HG03439 (cell line): Measurements from ENCODE around the gene NOPCHAP1.
A peak's percentile ranks its signal among the peaks of the same experiment; 100 is the strongest.
"Not testable (repeated sequence)": the region's sequence is repeated elsewhere in the genome, so short reads cannot be mapped to it uniquely, and the experiment has no call there.

Experiments used
- ATAC-seq: cut with Tn5 transposase; IDR thresholded peaks from one replicate; pipeline ENCODE4 v1.9.1; 2021; ENCODE audit warnings: mild to moderate bottlenecking, moderate library complexity; ENCODE audit not compliant: unreplicated experiment

NOPCHAP1 gene

GRCh38 chr12:104986022-104986941, at the start of gene NOPCHAP1:
Gene NOPCHAP1, plus strand, starts transcription at chr12:104986316. Its CDS starts 37 bp downstream, at chr12:104986353.
- ATAC-seq: peak; percentile 96

GRCh38 chr12:104938371-104938770, 47.7 kb upstream of the NOPCHAP1 start:
- no peak for ATAC-seq

GRCh38 chr12:104939089-104939488, 47.0 kb upstream of the NOPCHAP1 start:
- no peak for ATAC-seq

- no peak for ATAC-seq
These were observed 44.7 kb upstream of the NOPCHAP1 start for GRCh38 chr12:104941454-104941853.

- no peak for ATAC-seq
These were observed 44.0 kb upstream of the NOPCHAP1 start for GRCh38 chr12:104942075-104942474.

GRCh38 chr12:104943401-104943800, 42.7 kb upstream of the NOPCHAP1 start:
- not testable (repeated sequence) for ATAC-seq

- no peak for ATAC-seq
These were observed 41.9 kb upstream of the NOPCHAP1 start for GRCh38 chr12:104944252-104944651.

- ATAC-seq: not testable (repeated sequence)
These were observed 37.4 kb upstream of the NOPCHAP1 start for GRCh38 chr12:104948716-104949115.

GRCh38 chr12:104951759-104952509, 34.2 kb upstream of the NOPCHAP1 start:
- no peak for ATAC-seq

GRCh38 chr12:104952816-104953215, 33.3 kb upstream of the NOPCHAP1 start:
- ATAC-seq: no peak

GRCh38 chr12:104953323-104953722, 32.8 kb upstream of the NOPCHAP1 start:
- ATAC-seq: no peak

- no peak for ATAC-seq
These were observed 30.4 kb upstream of the NOPCHAP1 start for GRCh38 chr12:104955703-104956102.

- no peak for ATAC-seq
These were observed 29.0 kb upstream of the NOPCHAP1 start for GRCh38 chr12:104956870-104957718.

GRCh38 chr12:104957719-104958000, 28.5 kb upstream of the NOPCHAP1 start:
- ATAC-seq: peak; percentile 30

GRCh38 chr12:104958001-104958804, 27.9 kb upstream of the NOPCHAP1 start, which contains the start of gene SLC41A2:
Gene SLC41A2, minus strand, starts transcription at chr12:104958290. Its CDS starts 29,763 bp downstream, at chr12:104928527.
- ATAC-seq: peak; percentile 82

- no peak for ATAC-seq
These were observed 27.2 kb upstream of the NOPCHAP1 start for GRCh38 chr12:104958805-104959334.

- ATAC-seq: no peak
These were observed 26.7 kb upstream of the NOPCHAP1 start for GRCh38 chr12:104959335-104959841.

GRCh38 chr12:104960464-104960863, 25.7 kb upstream of the NOPCHAP1 start:
- ATAC-seq: no peak

GRCh38 chr12:104963757-104964156, 22.4 kb upstream of the NOPCHAP1 start:
- no peak for ATAC-seq
